ENCODE measurements around the gene FLII. TPM values are rescaled to one million over a fixed set of nuclear protein-coding genes. Genes with fewer than 3 reads are reported as not detected.

Gene FLII
- total RNA-seq, 1 donor from 2014 or later, result 203 TPM

- Mint-ChIP-seq H3K27me3 (ENCODE audit: unreplicated experiment) (no peaks in the 10 kb centered on the region), H3K36me3 (ENCODE audit: unreplicated experiment) (no peaks in the 10 kb centered on the region), H3K4me1 (ENCODE audit: low read depth, unreplicated experiment) (no peaks in the 10 kb centered on the region), H3K9me3 (ENCODE audit: unreplicated experiment) (no peaks in the 10 kb centered on the region), H3K4me3 (ENCODE audit: unreplicated experiment) (no peak overlapping the region), H3K27ac (ENCODE audit: unreplicated experiment) (no peak overlapping the region)
- no peak for DNase-seq
- TF ChIP-seq CTCF (IDR thresholded peaks at IDR 0.05; ENCODE audit: partially characterized antibody, unreplicated experiment), result no peak
These were observed 5.5 kb upstream of the FLII start for GRCh38 chr17:18263885-18264682.

- Mint-ChIP-seq H3K27me3 (ENCODE audit: unreplicated experiment) (no peaks in the 10 kb centered on the region), H3K4me1 (ENCODE audit: low read depth, unreplicated experiment) (no peaks in the 10 kb centered on the region), H3K36me3 (ENCODE audit: unreplicated experiment) (no peaks in the 10 kb centered on the region), H3K27ac (ENCODE audit: unreplicated experiment) (no peak overlapping the region), H3K9me3 (ENCODE audit: unreplicated experiment) (no peaks in the 10 kb centered on the region), H3K4me3 (ENCODE audit: unreplicated experiment) (no peak overlapping the region)
- no peak for TF ChIP-seq CTCF (IDR thresholded peaks at IDR 0.05; ENCODE audit: partially characterized antibody, unreplicated experiment)
- no peak for DNase-seq
These were observed 4.1 kb upstream of the FLII start for GRCh38 chr17:18262641-18263040.

- DNase-seq, result no peak
- Mint-ChIP-seq H3K36me3 (ENCODE audit: unreplicated experiment) (no peaks in the 10 kb centered on the region), H3K4me3 (ENCODE audit: unreplicated experiment) (no peak overlapping the region), H3K27ac (ENCODE audit: unreplicated experiment) (no peak overlapping the region), H3K27me3 (ENCODE audit: unreplicated experiment) (no peaks in the 10 kb centered on the region), H3K9me3 (ENCODE audit: unreplicated experiment) (no peaks in the 10 kb centered on the region), H3K4me1 (ENCODE audit: low read depth, unreplicated experiment) (no peaks in the 10 kb centered on the region)
- TF ChIP-seq CTCF (IDR thresholded peaks at IDR 0.05; ENCODE audit: partially characterized antibody, unreplicated experiment), result no peak
These were observed 3.6 kb upstream of the FLII start for GRCh38 chr17:18262111-18262510.

- no peak overlapping the region for H3K27ac Mint-ChIP-seq (ENCODE audit: unreplicated experiment)
These were observed 3.1 kb upstream of the FLII start for GRCh38 chr17:18261659-18262058.

More at GRCh38 chr17:18261659-18262058, 3.1 kb upstream of the FLII start:
- H3K27me3 Mint-ChIP-seq (ENCODE audit: unreplicated experiment), result no peaks in the 10 kb centered on the region
- H3K4me3 Mint-ChIP-seq (ENCODE audit: unreplicated experiment), result peak overlapping the region; percentile 75
- no peaks in the 10 kb centered on the region for H3K9me3 Mint-ChIP-seq (ENCODE audit: unreplicated experiment)
- no peaks in the 10 kb centered on the region for H3K36me3 Mint-ChIP-seq (ENCODE audit: unreplicated experiment)
- no peaks in the 10 kb centered on the region for H3K4me1 Mint-ChIP-seq (ENCODE audit: low read depth, unreplicated experiment)
- DNase-seq, result no peak
- TF ChIP-seq CTCF (IDR thresholded peaks at IDR 0.05; ENCODE audit: partially characterized antibody, unreplicated experiment), result no peak
